Activated T-cell treated with anti-CD3 and anti-CD28 coated beads for 1 hour (primary cell): ENCODE measurements around the gene CIP2A.

Experiments
- DNase-seq: peaks from one replicate; pipeline ENCODE4 v3.0.0-alpha.2; 2020; ENCODE audit warnings: low read depth

The CIP2A gene

DNA sequence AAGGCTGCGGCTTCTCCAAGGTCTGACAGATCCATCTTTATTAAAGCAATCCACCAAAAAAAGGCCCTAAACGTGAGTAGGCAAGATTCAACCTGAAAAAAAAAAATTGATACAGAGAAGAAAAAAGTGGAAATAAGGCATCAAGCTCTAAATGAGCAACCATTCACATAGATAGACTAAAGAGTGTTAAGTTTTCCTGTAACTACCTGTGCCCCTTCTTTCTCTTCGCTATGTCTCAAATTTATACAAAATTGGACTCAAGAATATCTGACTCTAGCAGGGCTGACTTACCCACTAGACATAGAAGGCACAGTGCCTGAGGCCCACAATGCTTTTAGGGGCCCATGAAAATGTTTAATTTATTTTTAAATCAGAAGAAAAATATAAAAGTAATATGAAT, 78.7 kb downstream of the CIP2A start, which contains the start of gene MYH15:
Gene MYH15 (minus strand): TSS at position 101 of the 400 bp plus-strand sequence. CDS start 66 bp downstream, at position 35.
- no peak for DNase-seq

DNA sequence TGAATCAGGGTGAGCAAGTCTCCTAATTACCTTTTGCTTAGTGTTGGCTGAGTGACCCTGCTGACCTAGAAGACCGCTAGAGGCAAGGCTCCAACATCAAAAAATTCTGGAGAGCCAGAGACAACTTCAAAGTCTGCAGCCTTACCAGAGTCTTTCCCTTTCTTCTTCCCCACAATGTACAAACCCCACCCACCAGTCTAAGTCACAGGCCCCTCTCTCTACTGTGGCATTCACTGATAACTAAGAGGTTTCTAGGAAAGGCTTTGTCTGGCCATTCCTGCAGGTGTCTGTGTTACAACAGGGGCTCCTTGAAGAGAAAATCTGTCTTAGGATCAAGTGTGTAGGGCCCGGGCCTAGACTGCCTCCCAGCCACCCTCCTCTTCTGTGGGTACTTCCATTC, 79.4 kb downstream of the CIP2A start:
- DNase-seq, result no peak

DNA sequence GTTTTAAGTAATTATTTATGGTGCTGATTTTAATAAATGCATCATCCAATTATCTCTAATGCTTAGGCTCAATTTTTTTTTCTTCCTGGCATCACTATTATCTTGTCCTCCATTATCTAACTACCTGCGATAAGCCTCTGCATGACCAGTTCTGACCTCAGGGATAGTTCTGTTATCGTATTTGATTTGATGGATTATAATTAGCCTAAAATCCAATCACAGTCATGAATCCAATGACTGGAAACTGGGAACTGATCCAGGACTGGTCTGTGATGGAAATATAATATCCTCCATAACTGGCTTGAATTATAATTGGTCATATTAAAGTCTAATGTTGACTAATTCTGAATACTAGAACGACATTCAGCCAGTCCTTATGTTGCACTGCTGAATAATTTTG, 80.0 kb downstream of the CIP2A start:
- no peak for DNase-seq

DNA sequence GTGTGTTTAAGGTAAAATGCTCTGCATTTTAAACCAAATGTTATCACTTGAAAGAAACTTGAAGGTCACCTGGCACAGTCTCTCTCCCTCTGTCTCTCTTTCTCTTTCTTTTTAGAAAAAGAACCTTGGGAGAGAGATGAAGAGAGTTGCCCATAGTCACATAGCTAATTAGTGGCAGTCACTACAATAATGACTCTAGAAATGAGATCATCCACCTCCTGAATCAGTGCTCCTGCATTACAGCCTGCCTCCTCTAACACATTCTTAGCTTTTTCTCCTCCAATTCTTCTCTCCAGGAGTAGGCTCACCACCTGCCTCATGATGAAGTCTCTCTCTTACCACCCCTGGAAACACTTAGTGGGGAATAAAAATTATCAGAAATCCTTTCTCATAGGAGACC, 81.3 kb downstream of the CIP2A start:
- no peak for DNase-seq

DNA sequence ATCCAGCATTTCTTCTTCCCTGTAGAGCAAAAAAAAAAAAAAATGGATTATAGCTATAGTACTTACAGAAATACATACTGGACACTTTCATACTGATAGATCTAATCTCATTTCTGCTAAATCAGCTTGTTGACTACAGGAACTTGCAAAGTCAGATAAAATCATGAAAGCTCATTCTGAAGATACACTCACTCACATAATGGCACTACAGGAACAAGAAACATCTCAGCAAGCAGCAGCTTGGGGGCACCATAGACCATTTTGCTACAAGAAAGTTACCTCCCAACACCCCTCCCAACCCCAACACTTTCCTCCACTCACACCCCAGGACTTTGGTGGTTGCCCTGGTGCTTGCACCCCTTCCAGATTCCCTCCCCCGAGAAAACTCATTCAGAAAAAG, 83.4 kb downstream of the CIP2A start:
- no peak for DNase-seq

DNA sequence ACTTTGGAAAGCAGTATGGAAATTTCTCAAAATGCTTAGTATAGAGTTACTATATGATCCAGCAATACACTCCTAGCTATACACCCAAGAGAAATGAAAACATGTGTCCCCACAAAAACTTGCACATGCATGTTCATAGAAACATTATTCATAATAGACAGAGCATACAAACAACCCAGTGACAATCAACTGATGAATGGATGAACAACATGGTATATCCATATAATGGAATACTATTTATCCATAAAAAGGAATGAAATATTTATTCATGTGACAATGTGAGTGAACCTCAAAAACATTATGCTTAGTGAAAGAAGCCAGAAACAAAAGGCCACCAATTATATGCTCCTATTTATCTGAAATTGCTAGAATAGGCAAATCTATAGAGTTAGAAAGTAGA, 85.5 kb downstream of the CIP2A start:
- DNase-seq, result no peak

DNA sequence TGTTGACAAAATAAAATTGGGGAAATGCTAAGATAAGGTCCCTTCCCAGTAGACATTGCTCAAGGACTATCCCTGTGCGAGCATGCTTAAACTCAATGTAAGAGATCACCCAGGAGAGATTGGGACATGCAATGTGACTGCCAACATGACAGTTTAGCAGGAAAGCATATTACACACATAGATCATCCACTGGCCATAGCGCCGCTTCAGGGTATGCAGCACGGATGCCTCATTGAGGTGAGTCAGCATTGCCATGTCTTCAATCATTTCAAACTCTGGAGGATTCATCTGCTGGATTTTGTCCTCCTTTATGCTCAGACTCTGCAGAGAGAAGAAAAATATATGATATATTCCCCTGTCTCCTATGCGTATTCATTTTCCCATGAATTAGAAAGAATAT, 87.7 kb downstream of the CIP2A start:
- no peak for DNase-seq

DNA sequence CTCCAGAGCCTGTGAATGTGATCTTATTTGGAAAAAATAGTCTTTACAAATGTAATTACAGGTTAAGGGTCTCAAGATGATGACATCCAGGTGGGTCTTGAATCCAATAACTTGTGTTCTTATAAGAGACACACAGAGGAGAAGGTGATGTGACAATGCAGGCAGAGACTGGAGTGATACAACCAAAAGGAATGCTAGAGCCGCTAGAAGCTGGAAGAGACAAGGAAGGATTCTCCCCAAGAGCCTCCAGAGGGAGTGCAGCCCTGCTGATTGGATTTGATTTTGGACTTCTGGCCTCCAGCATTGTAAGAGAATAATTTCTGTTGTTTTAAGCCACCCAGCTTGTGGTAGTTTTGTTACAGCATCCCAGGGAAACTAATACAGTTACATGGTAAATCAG, 88.5 kb downstream of the CIP2A start:
- DNase-seq, result no peak
